H9 (cell line): ENCODE results near the gene RMND5B. TPM values are rescaled to one million over a fixed set of nuclear protein-coding genes. Genes with fewer than 3 reads are reported as not detected.
A peak's percentile ranks its signal among the peaks of the same experiment; 100 is the strongest.

ENCODE experiments used
- DNase-seq: peaks from one replicate; pipeline ENCODE4 v3.0.0-alpha.2; 2017
- H2AFZ ChIP-seq: one replicate; pipeline ENCODE4 v1.6.1; 2013; ENCODE audit warnings: mild to moderate bottlenecking, low read length, control low read depth, moderate library complexity
- H2AK5ac ChIP-seq: 2 replicates; pipeline ENCODE4 v1.6.1; 2013; ENCODE audit warnings: low read length, control low read depth, mixed read lengths; ENCODE audit not compliant: insufficient read length
- H2BK120ac ChIP-seq: one replicate; pipeline ENCODE4 v1.6.1; 2013; ENCODE audit warnings: low read depth, mild to moderate bottlenecking, low read length, control low read depth, inconsistent platforms; ENCODE audit not compliant: poor library complexity, severe bottlenecking
- H2BK12ac ChIP-seq: 2 replicates; pipeline ENCODE4 v1.6.1; 2013; ENCODE audit warnings: low read length, control low read depth, mixed read lengths, low read depth; ENCODE audit not compliant: insufficient read length
- H2BK15ac ChIP-seq: 2 replicates; pipeline ENCODE4 v1.6.1; 2013; ENCODE audit warnings: low read depth, low read length, control low read depth
- H2BK20ac ChIP-seq: one replicate; pipeline ENCODE4 v1.6.1; 2013; ENCODE audit warnings: low read depth, mild to moderate bottlenecking, low read length, control low read depth, inconsistent platforms; ENCODE audit not compliant: poor library complexity, severe bottlenecking
- H2BK5ac ChIP-seq: 2 replicates; pipeline ENCODE4 v1.6.1; 2013; ENCODE audit warnings: low read length, control low read depth, mixed read lengths; ENCODE audit not compliant: insufficient read length
- H3K14ac ChIP-seq: 2 replicates; pipeline ENCODE4 v1.6.1; 2013; ENCODE audit warnings: low read length, control low read depth; ENCODE audit not compliant: insufficient read depth
- H3K18ac ChIP-seq: 2 replicates; pipeline ENCODE4 v1.6.1; 2013; ENCODE audit warnings: low read depth, mild to moderate bottlenecking, mixed read lengths, low read length, control low read depth; ENCODE audit not compliant: insufficient read length
- H3K23ac ChIP-seq: 2 replicates; pipeline ENCODE4 v1.6.1; 2013; ENCODE audit warnings: low read length, control low read depth, mixed read lengths, low read depth; ENCODE audit not compliant: insufficient read length
- H3K23me2 ChIP-seq: 2 replicates; pipeline ENCODE4 v1.6.1; 2013; ENCODE audit warnings: low read depth, mild to moderate bottlenecking, mixed read lengths, low read length, control low read depth; ENCODE audit not compliant: insufficient read length, poor library complexity, severe bottlenecking
- H3K27ac ChIP-seq: 2 replicates; pipeline ENCODE4 v1.5.1; 2013; ENCODE audit warnings: low read length, control low read depth, mixed read lengths, low read depth; ENCODE audit not compliant: insufficient read length
- H3K27me3 ChIP-seq: 2 replicates; pipeline ENCODE4 v1.6.1; 2013; ENCODE audit warnings: low read length, control low read depth, inconsistent platforms; ENCODE audit not compliant: insufficient read depth
- H3K4ac ChIP-seq: 2 replicates; pipeline ENCODE4 v1.6.1; 2013; ENCODE audit warnings: low read depth, mild to moderate bottlenecking, control low read depth, inconsistent platforms, low read length, moderate library complexity
- H3K4me1 ChIP-seq: 2 replicates; pipeline ENCODE4 v1.6.1; 2013; ENCODE audit warnings: low read length, control low read depth, inconsistent platforms; ENCODE audit not compliant: insufficient read depth
- H3K4me2 ChIP-seq: 2 replicates; pipeline ENCODE4 v1.6.1; 2013; ENCODE audit warnings: low read length, control low read depth, mixed read lengths; ENCODE audit not compliant: insufficient read length, insufficient read depth
- H3K56ac ChIP-seq: 2 replicates; pipeline ENCODE4 v1.6.1; 2013; ENCODE audit warnings: low read depth, mild to moderate bottlenecking, mixed read lengths, low read length, control low read depth; ENCODE audit not compliant: insufficient read length
- H3K79me1 ChIP-seq: 2 replicates; pipeline ENCODE4 v1.6.1; 2013; ENCODE audit warnings: low read depth, mild to moderate bottlenecking, moderate library complexity, low read length, control low read depth, inconsistent platforms; ENCODE audit not compliant: insufficient read depth, poor library complexity, severe bottlenecking
- H3K79me2 ChIP-seq: 2 replicates; pipeline ENCODE4 v1.6.1; 2013; ENCODE audit warnings: low read length, control low read depth, inconsistent platforms; ENCODE audit not compliant: insufficient read depth
- H3K9ac ChIP-seq: 2 replicates; pipeline ENCODE4 v1.6.1; 2013; ENCODE audit warnings: low read length, control low read depth, mixed read lengths; ENCODE audit not compliant: insufficient read length; ENCODE audit errors: extremely low read depth
- H3K9me3 ChIP-seq: one replicate; pipeline ENCODE4 v1.6.1; 2013; ENCODE audit warnings: low read depth, low read length, inconsistent platforms; ENCODE audit not compliant: control insufficient read depth
- H3T11ph ChIP-seq: one replicate; pipeline ENCODE4 v1.6.1; 2013; ENCODE audit warnings: mild to moderate bottlenecking, low read length, control low read depth, inconsistent platforms
- H4K20me1 ChIP-seq: one replicate; pipeline ENCODE4 v1.6.1; 2013; ENCODE audit not compliant: control insufficient read depth, insufficient read length, insufficient read depth
- H4K5ac ChIP-seq: 2 replicates; pipeline ENCODE4 v1.6.1; 2013; ENCODE audit warnings: low read depth, mild to moderate bottlenecking, mixed read lengths, low read length, control low read depth; ENCODE audit not compliant: insufficient read length
- H4K8ac ChIP-seq: replicated peaks from 2 replicates; pipeline ENCODE4 v1.6.1; 2013; ENCODE audit warnings: low read length, control low read depth, mixed read lengths, low read depth; ENCODE audit not compliant: insufficient read length
- H4K91ac ChIP-seq: 2 replicates; pipeline ENCODE4 v1.6.1; 2013; ENCODE audit warnings: low read depth, mild to moderate bottlenecking, moderate library complexity, mixed read lengths, low read length, control low read depth; ENCODE audit not compliant: insufficient read length
- H3K27ac Mint-ChIP-seq, 3 experiments: 2 replicates in 2 of 3; 3 replicates in 1 of 3; pipeline ENCODE4 v1.8.0; 2020 to 2021; ENCODE audit warnings: mixed read lengths in 3 of 3, mild to moderate bottlenecking in 1 of 3, moderate library complexity in 1 of 3
- H3K27me3 Mint-ChIP-seq: 2 replicates; pipeline ENCODE4 v1.8.0; 2021; ENCODE audit warnings: low read depth, mild to moderate bottlenecking, moderate library complexity, mixed read lengths
- H3K36me3 Mint-ChIP-seq, 3 experiments: 2 replicates in 2 of 3; 3 replicates in 1 of 3; pipeline ENCODE4 v1.8.0; 2020 to 2021; ENCODE audit warnings: low read depth in 3 of 3, mixed read lengths in 3 of 3; ENCODE audit not compliant: insufficient read depth in 1 of 3
- H3K4me1 Mint-ChIP-seq, 2 experiments: 2 replicates each; pipeline ENCODE4 v1.8.0; 2020; ENCODE audit warnings: mixed read lengths in 2 of 2
- H3K4me3 Mint-ChIP-seq, 2 experiments: 2 replicates in 1 of 2; 3 replicates in 1 of 2; pipeline ENCODE4 v1.8.0; 2020 to 2021; ENCODE audit warnings: mild to moderate bottlenecking in 2 of 2, mixed read lengths in 2 of 2, moderate library complexity in 1 of 2
- H3K9me3 Mint-ChIP-seq, 2 experiments: 2 replicates in 1 of 2; 3 replicates in 1 of 2; pipeline ENCODE4 v1.8.0; 2020; ENCODE audit warnings: mild to moderate bottlenecking in 2 of 2, mixed read lengths in 2 of 2, moderate library complexity in 1 of 2
- CTCF ChIP-seq: fragments of 200-600 bp; sonication (generic); conservative IDR thresholded peaks from 3 replicates; pipeline ENCODE4 v1.8.0; 2021; ENCODE audit warnings: antibody characterized with exemption, mild to moderate bottlenecking
- WGBS: extraction: QIAGEN DNeasy Blood & Tissue Kit; methylation state at CpG from one replicate; pipeline ENCODE4 v1.1.7; 2013; ENCODE audit warnings: missing lambda C conversion rate, low lambda C conversion rate, mixed read lengths; ENCODE audit not compliant: insufficient read length; ENCODE audit errors: extremely low coverage; 5-methylcytosine and 5-hydroxymethylcytosine counted together
- total RNA-seq: library from RNA; stranded (reverse); gene quantifications from 2 replicates; pipeline ENCODE4 v1.2.1, GENCODE V29; 2021

RMND5B gene
- total RNA-seq, 1 experiment from 2014 or later, result 86.4 TPM

- Mint-ChIP-seq H3K9me3 (peaks cover 2 to 8% of the 10 kb centered on the region in 2 experiments; a peak in 4 of 5 replicates), H3K4me3 (no peak overlapping the region; a peak in 1 of 5 replicates), H3K4me1 (peaks cover 15 to 21% of the 10 kb centered on the region in 2 experiments), H3K27me3 (peaks cover 30% of the 10 kb centered on the region), H3K27ac (peak overlapping the region in 1 of 3 experiments; percentile 36; a peak in 1 of 7 replicates), H3K36me3 (peaks cover 0 to 3% (median 2%) of the 10 kb centered on the region in 3 experiments; a peak in 5 of 7 replicates)
- no peak overlapping the region for H2BK5ac ChIP-seq
- no peak overlapping the region for H2AFZ ChIP-seq
- no peak overlapping the region for H3T11ph ChIP-seq
- H3K27ac ChIP-seq, result no peak overlapping the region
- peaks cover 2% of the 10 kb centered on the region for H4K20me1 ChIP-seq
- no peak overlapping the region for H2AK5ac ChIP-seq
- H3K9ac ChIP-seq, result no peak overlapping the region
- no peak overlapping the region for H3K56ac ChIP-seq
- H3K4me2 ChIP-seq, result no peak overlapping the region
- no peak overlapping the region for H4K5ac ChIP-seq
- no peak overlapping the region for H3K14ac ChIP-seq
- H4K8ac ChIP-seq, result no peak overlapping the region
- H3K27me3 ChIP-seq, result no peaks in the 10 kb centered on the region
- no peaks in the 10 kb centered on the region for H3K4me1 ChIP-seq
- H2BK120ac ChIP-seq, result no peak overlapping the region
- no peak overlapping the region for H3K18ac ChIP-seq
- TF ChIP-seq CTCF, result no peak
- H3K9me3 ChIP-seq, result no peaks in the 10 kb centered on the region
- H2BK12ac ChIP-seq, result no peak overlapping the region
- no CpG with 5 or more reads among the region's 12 CpGs for WGBS
- H3K23ac ChIP-seq, result no peak overlapping the region
- no peaks in the 10 kb centered on the region for H3K79me1 ChIP-seq
- no peak overlapping the region for H2BK15ac ChIP-seq
- H3K79me2 ChIP-seq, result peaks cover 2% of the 10 kb centered on the region; the same call in 1 of the 2 replicates
- DNase-seq, result no peak
- H3K23me2 ChIP-seq, result no peaks in the 10 kb centered on the region
- H2BK20ac ChIP-seq, result no peak overlapping the region
- H3K4ac ChIP-seq, result no peak overlapping the region
- no peak overlapping the region for H4K91ac ChIP-seq
These were observed 69.0 kb downstream of the RMND5B start for GRCh38 chr5:178199581-178200434.

Other genes with a start within 250 kb of the RMND5B start
- not detected in 2 replicates for gene PROP1, start 134.8 kb upstream of the RMND5B start, total RNA-seq
- gene N4BP3, start 17.5 kb upstream of the RMND5B start, total RNA-seq, result 32.1 and 32.4 TPM in 2 replicates
- gene NHP2, start 22.9 kb downstream of the RMND5B start, total RNA-seq, result 232 and 240 TPM in 2 replicates
- not detected in 2 replicates for gene GMCL2, start 56.4 kb downstream of the RMND5B start, total RNA-seq
- gene HNRNPAB, start 73.5 kb downstream of the RMND5B start, total RNA-seq, result 547 and 557 TPM in 2 replicates
- 40.9 and 48.8 TPM in 2 replicates for gene PHYKPL, start 101.8 kb downstream of the RMND5B start, total RNA-seq